CD4-positive, alpha-beta T cell treated with Interleukin-6 for 4 hours (primary cell): Measurements from ENCODE around the gene UMOD.
"Not testable (repeated sequence)": the region's sequence is repeated elsewhere in the genome, so short reads cannot be mapped to it uniquely, and the experiment has no call there.

Source experiments
- DNase-seq: peaks from one replicate; pipeline ENCODE4 v3.0.0-alpha.2; 2020; ENCODE audit warnings: mixed read lengths

UMOD gene

GRCh38 chr16:20320178-20320577 is 32.3 kb downstream of the UMOD start:
- DNase-seq = no peak

DNA sequence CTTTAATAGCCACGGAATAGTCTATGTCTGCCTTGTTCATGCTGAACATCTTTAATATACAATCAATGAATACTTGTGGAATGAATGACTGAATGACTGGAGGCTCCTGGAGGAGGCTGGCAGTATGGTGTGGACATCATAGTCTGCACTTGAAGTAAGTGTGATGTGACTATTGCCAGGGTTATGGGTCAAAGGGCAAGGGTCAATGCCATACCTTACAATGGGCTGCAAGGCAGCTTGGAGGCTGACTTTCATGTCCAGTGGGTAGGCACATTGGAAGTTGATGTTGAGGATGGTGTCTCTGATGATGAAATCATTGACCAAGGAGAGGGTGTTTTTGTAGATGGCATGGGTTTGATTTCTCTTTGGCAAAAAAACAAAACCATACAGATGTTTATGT is 33.1 kb downstream of the UMOD start:
- DNase-seq = no peak

DNA sequence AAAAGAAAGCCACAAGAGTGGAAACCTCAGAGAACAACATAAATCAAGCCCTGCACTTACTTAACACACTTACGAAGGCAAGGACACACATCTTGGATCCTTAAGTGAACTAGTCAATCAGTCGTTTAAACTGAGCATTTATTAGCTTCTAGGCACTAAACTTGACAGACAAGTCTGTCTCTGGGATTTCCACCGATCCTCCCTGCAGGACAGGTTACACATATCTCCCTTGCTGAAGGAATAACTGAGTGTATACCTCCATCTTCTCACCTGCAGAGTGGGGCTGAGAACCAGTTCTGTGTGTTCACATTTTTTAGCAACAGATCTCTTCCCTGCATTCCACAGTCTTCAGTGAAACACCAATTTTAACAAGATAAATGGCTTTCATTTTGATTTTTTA is 34.1 kb downstream of the UMOD start:
- DNase-seq = no peak

DNA sequence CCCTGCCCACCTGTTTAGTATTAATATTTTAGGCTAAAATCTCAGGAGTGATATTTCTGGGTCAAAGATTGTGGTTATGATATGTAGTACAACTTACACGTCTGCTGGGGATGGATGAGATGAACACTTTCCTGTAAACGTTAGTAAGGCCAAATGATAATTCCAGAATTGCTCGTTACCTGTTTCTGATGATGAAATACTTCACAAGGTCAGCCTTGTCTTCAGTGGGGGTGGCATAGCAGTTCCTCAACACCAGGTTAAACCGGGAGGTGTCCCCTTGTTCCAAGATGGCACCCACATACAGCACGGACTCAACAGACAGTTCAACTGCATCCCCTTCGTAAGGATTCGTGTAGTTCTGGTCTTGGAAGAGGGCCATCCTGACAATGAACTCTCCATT is 34.5 kb downstream of the UMOD start:
- no peak for DNase-seq

DNA sequence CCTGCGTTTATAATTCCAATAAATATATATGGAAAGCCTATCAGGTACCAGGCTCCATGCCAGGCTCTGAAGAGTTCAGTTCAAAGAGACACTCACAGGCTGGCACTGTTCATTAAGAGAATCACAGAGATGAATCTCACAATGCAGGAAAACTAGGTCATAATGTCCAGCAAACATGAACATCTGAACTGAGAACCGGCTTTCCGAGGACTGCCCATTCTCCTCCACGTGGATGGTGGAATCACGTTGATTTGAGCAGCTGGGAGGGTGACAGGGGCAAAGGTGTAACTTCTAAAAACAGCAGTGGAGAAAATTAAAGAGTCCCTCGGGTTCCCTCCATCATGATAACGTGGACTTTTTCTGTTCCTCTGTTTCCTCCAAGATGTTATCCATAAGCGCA is 35.4 kb downstream of the UMOD start:
- no peak for DNase-seq

- DNase-seq = no peak
Observed at GRCh38 chr16:20316715-20317114, 35.8 kb downstream of the UMOD start.

- no peak for DNase-seq
Observed at GRCh38 chr16:20315764-20316163, 36.8 kb downstream of the UMOD start.

- DNase-seq = no peak
Observed at GRCh38 chr16:20314575-20314974, 37.9 kb downstream of the UMOD start.

GRCh38 chr16:20313741-20314140 is 38.8 kb downstream of the UMOD start:
- no peak for DNase-seq

DNA sequence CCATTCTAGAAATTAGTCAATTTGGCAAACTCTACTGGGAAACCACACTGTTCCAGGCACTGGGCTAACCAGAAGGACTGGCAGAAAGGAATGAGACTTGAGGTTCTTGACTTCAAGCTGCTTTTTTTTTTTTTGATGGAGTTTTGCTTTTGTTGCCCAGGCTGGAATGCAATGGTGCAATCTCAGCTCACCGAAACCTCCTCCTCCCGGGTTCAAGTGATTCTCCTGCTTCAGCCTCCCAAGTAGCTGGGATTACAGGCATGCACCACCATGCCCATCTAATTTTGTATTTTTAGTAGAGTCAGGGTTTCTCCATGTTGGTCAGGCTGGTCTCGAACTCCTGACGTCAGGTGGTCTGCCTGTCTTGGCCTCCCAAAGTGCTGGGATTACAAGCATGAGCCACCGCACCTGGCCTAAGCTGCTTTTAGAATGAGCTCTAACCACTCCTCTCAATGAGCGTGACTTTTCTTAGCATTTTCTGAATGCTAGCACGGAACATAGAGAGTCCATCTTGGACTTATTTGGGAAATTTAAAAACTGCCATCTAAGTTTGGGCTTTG is 39.9 kb downstream of the UMOD start:
- DNase-seq = not testable (repeated sequence)

DNA sequence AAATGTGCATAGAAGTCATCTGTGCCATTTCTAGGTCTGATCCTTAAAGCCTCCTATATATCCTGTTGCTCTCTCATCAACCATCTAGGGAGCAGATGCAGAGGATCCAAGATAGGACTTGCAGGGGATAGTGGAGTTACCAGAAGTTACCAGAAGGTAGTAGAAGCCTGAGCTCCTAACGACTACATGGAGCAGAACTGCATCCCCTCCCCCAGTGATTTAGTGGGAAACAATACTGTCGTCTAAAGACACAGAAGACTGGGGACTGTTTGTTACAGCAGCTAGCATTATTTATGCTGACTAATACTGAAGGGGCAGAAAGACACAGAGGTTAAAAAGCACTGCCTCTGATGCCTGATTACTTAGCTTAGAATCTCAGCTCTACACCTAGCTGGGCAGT is 41.0 kb downstream of the UMOD start:
- DNase-seq = no peak

DNA sequence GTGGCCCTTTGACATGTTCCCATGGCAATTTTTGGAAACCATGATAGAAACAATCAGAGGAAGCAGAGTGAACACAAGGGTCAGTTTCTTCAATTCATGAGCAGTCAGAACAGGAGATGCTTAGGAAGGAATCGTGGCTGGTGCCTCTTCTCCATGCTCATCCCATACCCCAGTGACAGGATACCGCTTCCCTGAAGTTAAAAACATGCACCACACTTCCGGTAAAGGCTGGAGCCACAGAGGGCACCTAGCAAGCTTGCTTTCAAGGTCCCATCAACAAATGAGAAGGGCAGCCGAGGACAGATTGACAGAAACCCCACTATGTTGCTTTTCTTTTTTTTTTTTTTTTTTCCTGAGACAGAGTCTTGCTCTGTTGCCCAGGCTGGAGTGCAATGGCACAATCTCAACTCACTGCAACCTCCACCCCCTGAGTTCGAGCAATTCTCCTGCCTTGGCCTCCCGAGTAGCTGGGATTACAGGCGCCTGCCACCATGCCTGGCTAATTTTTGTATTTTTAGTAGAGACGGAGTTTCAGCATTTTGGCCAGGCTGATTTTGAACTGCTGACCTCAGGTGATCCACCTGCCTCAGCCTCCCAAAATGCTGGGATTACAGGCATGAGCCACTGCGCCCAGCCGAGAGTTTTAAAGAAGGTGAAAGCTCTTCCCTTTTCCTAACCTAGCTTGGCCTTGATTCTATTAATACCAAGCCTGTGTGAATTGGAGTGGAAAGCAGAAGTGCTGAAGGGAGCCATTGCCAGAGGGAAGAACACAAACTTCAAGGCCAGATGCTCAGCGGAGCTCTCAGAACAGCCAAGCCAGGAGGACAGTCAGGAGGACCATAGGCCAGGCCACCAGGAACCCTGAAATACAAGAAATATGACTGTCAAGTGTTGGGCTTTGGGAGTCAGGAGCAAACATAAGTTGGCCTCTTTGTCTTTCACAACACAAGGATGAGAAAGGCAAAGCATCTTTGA is 41.8 kb downstream of the UMOD start:
- DNase-seq = no peak

DNA sequence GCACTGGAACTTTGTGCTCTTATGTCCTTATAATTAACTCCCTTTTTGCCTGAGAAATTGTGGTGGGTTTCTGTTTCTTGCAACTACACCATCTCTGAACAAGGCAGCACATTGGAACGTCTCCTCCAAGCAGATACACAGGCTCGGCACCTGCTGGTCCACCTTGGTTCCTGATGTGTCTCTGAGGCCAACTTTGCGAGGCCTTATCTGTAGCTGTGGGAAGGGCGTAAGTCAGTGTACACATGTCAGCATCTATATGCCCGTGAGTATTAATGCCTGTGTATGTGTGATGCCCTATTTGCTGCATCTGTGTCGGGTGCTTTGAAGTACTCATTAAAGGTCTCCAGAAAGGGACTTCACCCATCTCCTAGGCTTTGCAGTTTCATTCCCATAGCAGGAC is 42.7 kb downstream of the UMOD start:
- no peak for DNase-seq

DNA sequence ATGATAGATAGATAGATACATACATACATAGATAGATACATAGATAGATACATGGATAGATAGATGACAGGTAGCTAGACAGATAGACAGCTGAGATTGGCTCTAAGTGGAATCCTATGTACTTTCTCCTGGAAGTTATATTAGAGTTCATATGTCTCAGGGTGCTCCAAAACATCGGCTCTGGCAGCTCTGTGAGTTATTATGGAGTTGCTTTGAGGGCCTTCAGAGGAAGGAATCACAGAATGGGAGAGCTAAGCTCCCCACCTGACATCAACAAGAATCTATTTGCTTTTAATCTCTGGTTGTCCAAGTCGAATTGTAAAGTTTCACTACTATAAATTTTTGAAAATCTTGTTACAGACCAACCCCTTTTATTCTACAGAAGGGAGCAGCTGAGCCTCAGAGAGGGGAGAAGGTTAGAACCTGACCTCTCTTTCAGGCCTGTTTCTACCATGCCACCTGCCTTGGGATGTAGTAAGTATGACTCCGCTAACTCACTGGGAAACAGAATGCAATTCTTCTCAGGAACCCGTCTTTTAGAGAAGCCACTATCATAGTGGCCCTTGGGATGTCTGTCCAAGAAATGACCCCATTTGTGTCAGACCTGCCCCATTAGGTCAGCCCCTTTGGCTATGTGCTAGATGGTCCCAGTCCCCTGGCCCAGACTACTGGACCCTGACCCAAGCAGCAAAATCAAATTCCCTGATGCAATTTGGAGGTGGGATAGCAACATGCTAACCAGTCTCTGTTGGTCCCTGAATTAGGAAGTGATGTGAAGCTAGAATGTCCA is 43.5 kb downstream of the UMOD start:
- DNase-seq = no peak

GRCh38 chr16:20308266-20308665 is 44.2 kb downstream of the UMOD start:
- no peak for DNase-seq

GRCh38 chr16:20307791-20308190 is 44.7 kb downstream of the UMOD start:
- no peak for DNase-seq

- no peak for DNase-seq
Observed at GRCh38 chr16:20307240-20307671, 45.3 kb downstream of the UMOD start.

GRCh38 chr16:20306401-20306800 is 46.1 kb downstream of the UMOD start:
- DNase-seq = no peak

DNA sequence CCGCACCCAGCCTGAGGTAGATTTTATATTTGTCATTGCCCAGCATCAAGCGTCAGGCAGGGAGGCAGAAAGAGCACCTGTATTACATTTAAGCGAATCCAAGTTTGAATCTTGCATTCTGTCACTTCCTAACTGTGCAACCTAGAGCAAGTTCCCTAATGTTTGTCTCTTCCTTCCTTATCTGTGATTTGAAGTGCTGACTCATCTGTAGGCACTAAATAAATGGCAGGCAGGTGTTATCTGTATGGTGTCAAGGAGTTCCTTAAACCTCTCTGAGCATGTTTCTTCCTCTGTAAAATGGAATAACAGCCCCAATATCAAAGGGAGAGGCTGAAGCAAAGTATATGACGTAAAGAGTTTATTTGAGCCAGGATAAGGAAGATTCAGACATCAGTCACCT is 49.5 kb downstream of the UMOD start:
- DNase-seq = no peak

DNA sequence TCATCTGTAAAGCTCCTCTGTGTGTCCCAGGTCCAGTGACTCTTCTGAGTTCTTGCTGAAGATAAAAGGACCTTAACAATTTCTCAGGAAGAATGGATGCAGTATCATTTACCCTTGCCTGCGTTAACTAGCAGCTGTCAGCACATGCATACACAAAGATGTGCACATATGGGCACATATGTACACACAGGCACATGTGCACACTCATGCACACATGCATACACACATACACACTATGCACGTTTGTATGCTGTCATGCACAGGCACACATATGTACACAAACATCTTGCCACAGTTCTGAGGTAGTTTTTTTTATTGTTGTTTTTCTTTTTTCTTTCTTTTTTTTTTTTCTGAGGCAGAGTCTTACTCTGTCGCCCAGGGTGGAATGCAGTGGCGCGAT is 50.1 kb downstream of the UMOD start:
- no peak for DNase-seq

GRCh38 chr16:20301840-20302239 is 50.7 kb downstream of the UMOD start:
- DNase-seq = no peak

- peak; percentile 2 for DNase-seq
Observed at GRCh38 chr16:20300312-20301097, 52.0 kb downstream of the UMOD start.

GRCh38 chr16:20298452-20298851 is 54.1 kb downstream of the UMOD start:
- no peak for DNase-seq
